Fibroblast of the aortic adventitia (primary cell): ENCODE data around the gene SS18. TPM values are rescaled to one million over a fixed set of nuclear protein-coding genes. Genes with fewer than 3 reads are reported as not detected.

Source experiments
- DNase-seq: peaks from one replicate; pipeline ENCODE4 v3.0.0-alpha.2; 2010; ENCODE audit warnings: low read depth
- H3K4me3 ChIP-seq: 2 replicates; pipeline ENCODE4 v1.5.1; 2011; ENCODE audit warnings: low read depth, mild to moderate bottlenecking, control low read depth, low read length, moderate library complexity
- CTCF ChIP-seq: IDR thresholded peaks from 2 replicates; pipeline ENCODE4 v1.5.1; 2011; ENCODE audit warnings: mild to moderate bottlenecking, low read length, control low read depth, inconsistent platforms; ENCODE audit not compliant: insufficient read depth
- total RNA-seq: library from RNA; depleted of rRNA; stranded (reverse); fragments of >200 nt; gene quantifications from 2 replicates; pipeline ENCODE4 v1.2.3, GENCODE V29; 2012; ENCODE audit warnings: low replicate concordance

The SS18 gene
- total RNA-seq, 1 donor, result 103 TPM

- TF ChIP-seq CTCF, result no peak
- H3K4me3 ChIP-seq, result no peak overlapping the region
- peak; percentile 17 for DNase-seq
Measured at GRCh38 chr18:26073758-26074157, 16.7 kb downstream of the SS18 start.

GRCh38 chr18:26071725-26072124 lies 18.7 kb downstream of the SS18 start:
- no peak for TF ChIP-seq CTCF
- no peak for DNase-seq
- no peak overlapping the region for H3K4me3 ChIP-seq

- DNase-seq, result no peak
- no peak overlapping the region for H3K4me3 ChIP-seq
- TF ChIP-seq CTCF, result no peak
Measured at GRCh38 chr18:26071020-26071419, 19.4 kb downstream of the SS18 start.

GRCh38 chr18:26059357-26059756 lies 31.1 kb downstream of the SS18 start:
- DNase-seq, result no peak
- no peak overlapping the region for H3K4me3 ChIP-seq
- TF ChIP-seq CTCF, result no peak

GRCh38 chr18:26057344-26057773 lies 33.1 kb downstream of the SS18 start:
- H3K4me3 ChIP-seq, result no peak overlapping the region
- DNase-seq, result no peak
- no peak for TF ChIP-seq CTCF

- no peak overlapping the region for H3K4me3 ChIP-seq
- no peak for TF ChIP-seq CTCF
- peak; percentile 43 for DNase-seq
Measured at GRCh38 chr18:26056291-26056690, 34.1 kb downstream of the SS18 start.

- no peak for TF ChIP-seq CTCF
- no peak for DNase-seq
Measured at GRCh38 chr18:26052505-26052904, 37.9 kb downstream of the SS18 start.

More at GRCh38 chr18:26052505-26052904, 37.9 kb downstream of the SS18 start:
- no peak overlapping the region for H3K4me3 ChIP-seq
